Measurements from ENCODE around the gene IFT43.

The IFT43 gene

GRCh38 chr14:75979648-75980565 lies 5.7 kb upstream of the IFT43 start:
- peak overlapping the region; percentile 92 for H3K27ac ChIP-seq (ENCODE audit: low read depth, low read length)
- H3K4me1 ChIP-seq (ENCODE audit: control insufficient read depth in 5 of 5, insufficient read depth in 5 of 5, low read length in 5 of 5): peaks cover 8 to 52% (median 49%) of the 10 kb centered on the region in 5 donors
- peak overlapping the region in 4 of 5 donors; percentile 6 to 91 (median 58) for H3K9ac ChIP-seq (ENCODE audit: low read length in 5 of 5)
- no peaks in the 10 kb centered on the region for H3K9me3 ChIP-seq (ENCODE audit: control insufficient read depth in 5 of 5, low read length in 5 of 5)
- no peaks in the 10 kb centered on the region for H3K36me3 ChIP-seq (ENCODE audit: control insufficient read depth in 5 of 5, insufficient read depth in 5 of 5, low read length in 5 of 5)
- peak overlapping the region; percentile 69 to 79 (median 74) for H3K4me3 ChIP-seq (ENCODE audit: low read depth in 1 of 5, low read length in 5 of 5)
- H3K27me3 ChIP-seq (ENCODE audit: control insufficient read depth in 5 of 5, insufficient read depth in 4 of 5, low read length in 5 of 5): no peaks in the 10 kb centered on the region

- Histone ChIP-seq H3K4me1 (ENCODE audit: control insufficient read depth in 5 of 5, insufficient read depth in 5 of 5, low read length in 5 of 5) (peaks cover 8 to 59% (median 54%) of the 10 kb centered on the region in 5 donors), H3K9me3 (ENCODE audit: control insufficient read depth in 5 of 5, low read length in 5 of 5) (no peaks in the 10 kb centered on the region), H3K9ac (ENCODE audit: low read length in 5 of 5) (peak overlapping the region in 4 of 5 donors; percentile 77 to 91 (median 86)), H3K36me3 (ENCODE audit: control insufficient read depth in 5 of 5, insufficient read depth in 5 of 5, low read length in 5 of 5) (no peaks in the 10 kb centered on the region), H3K27me3 (ENCODE audit: control insufficient read depth in 5 of 5, insufficient read depth in 4 of 5, low read length in 5 of 5) (no peaks in the 10 kb centered on the region), H3K27ac (ENCODE audit: low read depth, low read length) (peak overlapping the region; percentile 92), H3K4me3 (ENCODE audit: low read depth in 1 of 5, low read length in 5 of 5) (peak overlapping the region; percentile 69 to 79 (median 74))
Observed at GRCh38 chr14:75980856-75981255, 4.7 kb upstream of the IFT43 start.

GRCh38 chr14:75981426-75982265 lies 3.9 kb upstream of the IFT43 start, which contains the start of gene TGFB3:
Gene TGFB3, minus strand, starts transcription at chr14:75981995. Its CDS starts 1,102 bp downstream, at chr14:75980893.
- peaks cover 13 to 63% (median 61%) of the 10 kb centered on the region in 5 donors for H3K4me1 ChIP-seq (ENCODE audit: control insufficient read depth in 5 of 5, insufficient read depth in 5 of 5, low read length in 5 of 5)
- H3K27ac ChIP-seq (ENCODE audit: low read depth, low read length): peak within 1 kb of the TSS; percentile 92
- H3K9me3 ChIP-seq (ENCODE audit: control insufficient read depth in 5 of 5, low read length in 5 of 5): no peaks in the 10 kb centered on the region
- H3K27me3 ChIP-seq (ENCODE audit: control insufficient read depth in 5 of 5, insufficient read depth in 4 of 5, low read length in 5 of 5): no peaks in the 10 kb centered on the region
- H3K9ac ChIP-seq (ENCODE audit: low read length in 5 of 5): peak within 1 kb of the TSS; percentile 63 to 91 (median 84)
- H3K36me3 ChIP-seq (ENCODE audit: control insufficient read depth in 5 of 5, insufficient read depth in 5 of 5, low read length in 5 of 5): no peaks in the 10 kb centered on the region
- peak within 1 kb of the TSS; percentile 69 to 79 (median 74) for H3K4me3 ChIP-seq (ENCODE audit: low read depth in 1 of 5, low read length in 5 of 5)

- Histone ChIP-seq H3K27ac (ENCODE audit: low read depth, low read length) (peak overlapping the region; percentile 92), H3K4me3 (ENCODE audit: low read depth in 1 of 5, low read length in 5 of 5) (peak overlapping the region; percentile 69 to 79 (median 74)), H3K9ac (ENCODE audit: low read length in 5 of 5) (peak overlapping the region in 4 of 5 donors; percentile 77 to 91 (median 86)), H3K9me3 (ENCODE audit: control insufficient read depth in 5 of 5, low read length in 5 of 5) (no peaks in the 10 kb centered on the region), H3K4me1 (ENCODE audit: control insufficient read depth in 5 of 5, insufficient read depth in 5 of 5, low read length in 5 of 5) (peaks cover 13 to 69% (median 60%) of the 10 kb centered on the region in 5 donors), H3K27me3 (ENCODE audit: control insufficient read depth in 5 of 5, insufficient read depth in 4 of 5, low read length in 5 of 5) (no peaks in the 10 kb centered on the region), H3K36me3 (ENCODE audit: control insufficient read depth in 5 of 5, insufficient read depth in 5 of 5, low read length in 5 of 5) (no peaks in the 10 kb centered on the region)
Observed at GRCh38 chr14:75982266-75983018, 3.1 kb upstream of the IFT43 start.

GRCh38 chr14:75983019-75983358 lies 2.6 kb upstream of the IFT43 start:
- H3K9me3 ChIP-seq (ENCODE audit: control insufficient read depth in 5 of 5, low read length in 5 of 5): no peaks in the 10 kb centered on the region
- peaks cover 13 to 68% (median 54%) of the 10 kb centered on the region in 5 donors for H3K4me1 ChIP-seq (ENCODE audit: control insufficient read depth in 5 of 5, insufficient read depth in 5 of 5, low read length in 5 of 5)
- no peaks in the 10 kb centered on the region for H3K36me3 ChIP-seq (ENCODE audit: control insufficient read depth in 5 of 5, insufficient read depth in 5 of 5, low read length in 5 of 5)
- peak overlapping the region in 3 of 5 donors; percentile 54 to 67 (median 64) for H3K9ac ChIP-seq (ENCODE audit: low read length in 5 of 5)
- peak overlapping the region; percentile 40 to 77 (median 49) for H3K4me3 ChIP-seq (ENCODE audit: low read depth in 1 of 5, low read length in 5 of 5)
- no peaks in the 10 kb centered on the region for H3K27me3 ChIP-seq (ENCODE audit: control insufficient read depth in 5 of 5, insufficient read depth in 4 of 5, low read length in 5 of 5)
- peak overlapping the region; percentile 39 for H3K27ac ChIP-seq (ENCODE audit: low read depth, low read length)

- H3K4me3 ChIP-seq (ENCODE audit: low read depth in 1 of 5, low read length in 5 of 5): no peak overlapping the region
- no peaks in the 10 kb centered on the region for H3K36me3 ChIP-seq (ENCODE audit: control insufficient read depth in 5 of 5, insufficient read depth in 5 of 5, low read length in 5 of 5)
- no peak overlapping the region for H3K27ac ChIP-seq (ENCODE audit: low read depth, low read length)
- no peaks in the 10 kb centered on the region for H3K9me3 ChIP-seq (ENCODE audit: control insufficient read depth in 5 of 5, low read length in 5 of 5)
- H3K9ac ChIP-seq (ENCODE audit: low read length in 5 of 5): peak overlapping the region in 2 of 5 donors; percentile 94 to 96
- peaks cover 13 to 61% (median 49%) of the 10 kb centered on the region in 5 donors for H3K4me1 ChIP-seq (ENCODE audit: control insufficient read depth in 5 of 5, insufficient read depth in 5 of 5, low read length in 5 of 5)
- H3K27me3 ChIP-seq (ENCODE audit: control insufficient read depth in 5 of 5, insufficient read depth in 4 of 5, low read length in 5 of 5): no peaks in the 10 kb centered on the region
Observed at GRCh38 chr14:75984674-75985073, 889 bp upstream of the IFT43 start.

GRCh38 chr14:75986439-75986765 lies 839 bp downstream of the IFT43 start:
- H3K9me3 ChIP-seq (ENCODE audit: control insufficient read depth in 5 of 5, low read length in 5 of 5): no peaks in the 10 kb centered on the region
- peaks cover 7 to 47% (median 36%) of the 10 kb centered on the region in 5 donors for H3K4me1 ChIP-seq (ENCODE audit: control insufficient read depth in 5 of 5, insufficient read depth in 5 of 5, low read length in 5 of 5)
- peaks cover 0 to 9% (median 3%) of the 10 kb centered on the region in 5 donors for H3K36me3 ChIP-seq (ENCODE audit: control insufficient read depth in 5 of 5, insufficient read depth in 5 of 5, low read length in 5 of 5)
- peak overlapping the region; percentile 70 to 88 (median 81) for H3K4me3 ChIP-seq (ENCODE audit: low read depth in 1 of 5, low read length in 5 of 5)
- H3K27me3 ChIP-seq (ENCODE audit: control insufficient read depth in 5 of 5, insufficient read depth in 4 of 5, low read length in 5 of 5): no peaks in the 10 kb centered on the region
- H3K27ac ChIP-seq (ENCODE audit: low read depth, low read length): peak overlapping the region; percentile 78
- H3K9ac ChIP-seq (ENCODE audit: low read length in 5 of 5): peak overlapping the region; percentile 75 to 96 (median 88)

GRCh38 chr14:75987201-75987970 lies 1.8 kb downstream of the IFT43 start:
- Histone ChIP-seq H3K27me3 (ENCODE audit: control insufficient read depth in 5 of 5, insufficient read depth in 4 of 5, low read length in 5 of 5) (no peaks in the 10 kb centered on the region), H3K36me3 (ENCODE audit: control insufficient read depth in 5 of 5, insufficient read depth in 5 of 5, low read length in 5 of 5) (peaks cover 0 to 16% (median 3%) of the 10 kb centered on the region in 5 donors), H3K27ac (ENCODE audit: low read depth, low read length) (peak overlapping the region; percentile 65), H3K9me3 (ENCODE audit: control insufficient read depth in 5 of 5, low read length in 5 of 5) (no peaks in the 10 kb centered on the region), H3K9ac (ENCODE audit: low read length in 5 of 5) (peak overlapping the region in 1 of 5 donors; percentile 96), H3K4me1 (ENCODE audit: control insufficient read depth in 5 of 5, insufficient read depth in 5 of 5, low read length in 5 of 5) (peaks cover 7 to 43% (median 30%) of the 10 kb centered on the region in 5 donors), H3K4me3 (ENCODE audit: low read depth in 1 of 5, low read length in 5 of 5) (no peak overlapping the region)

- no peaks in the 10 kb centered on the region for H3K9me3 ChIP-seq (ENCODE audit: control insufficient read depth in 5 of 5, low read length in 5 of 5)
- H3K4me3 ChIP-seq (ENCODE audit: low read depth in 1 of 5, low read length in 5 of 5): no peak overlapping the region
- H3K4me1 ChIP-seq (ENCODE audit: control insufficient read depth in 5 of 5, insufficient read depth in 5 of 5, low read length in 5 of 5): peaks cover 5 to 38% (median 26%) of the 10 kb centered on the region in 5 donors
- no peaks in the 10 kb centered on the region for H3K27me3 ChIP-seq (ENCODE audit: control insufficient read depth in 5 of 5, insufficient read depth in 4 of 5, low read length in 5 of 5)
- peak overlapping the region; percentile 65 for H3K27ac ChIP-seq (ENCODE audit: low read depth, low read length)
- H3K9ac ChIP-seq (ENCODE audit: low read length in 5 of 5): peak overlapping the region in 3 of 5 donors; percentile 21 to 76 (median 69)
- H3K36me3 ChIP-seq (ENCODE audit: control insufficient read depth in 5 of 5, insufficient read depth in 5 of 5, low read length in 5 of 5): peaks cover 3 to 30% (median 6%) of the 10 kb centered on the region in 5 donors
Observed at GRCh38 chr14:75989134-75989533, 3.6 kb downstream of the IFT43 start.
